NCI-H146 (cell line): Measurements from ENCODE around the gene PSMC3.
A peak's percentile ranks its signal among the peaks of the same experiment; 100 is the strongest.

Experiments used
- DNase-seq: peaks from one replicate; lab custom pipeline; 2025; lab: John Stamatoyannopoulos, UW

Gene PSMC3

GRCh38 chr11:47413908-47414684, 12.1 kb downstream of the PSMC3 start:
- no peak for DNase-seq

- DNase-seq = no peak
Measured at GRCh38 chr11:47413351-47413750, 12.9 kb downstream of the PSMC3 start.

GRCh38 chr11:47411884-47412746, 14.1 kb downstream of the PSMC3 start:
- peak; percentile 30 for DNase-seq

- no peak for DNase-seq
Measured at GRCh38 chr11:47410370-47411264, 15.6 kb downstream of the PSMC3 start.

GRCh38 chr11:47409440-47410369, 16.5 kb downstream of the PSMC3 start:
- peak; percentile 45 for DNase-seq

GRCh38 chr11:47408598-47409439, 17.4 kb downstream of the PSMC3 start:
- DNase-seq = peak; percentile 67

GRCh38 chr11:47407746-47408590, 18.3 kb downstream of the PSMC3 start, which contains the start of gene SLC39A13:
Gene SLC39A13, plus strand, starts transcription at chr11:47408590. Its CDS starts 1,505 bp downstream, at chr11:47410095.
- peak; percentile 94 for DNase-seq

GRCh38 chr11:47406896-47407745, 19.1 kb downstream of the PSMC3 start:
- DNase-seq = no peak

- DNase-seq = no peak
Measured at GRCh38 chr11:47403571-47403970, 22.7 kb downstream of the PSMC3 start.

- no peak for DNase-seq
Measured at GRCh38 chr11:47403135-47403534, 23.1 kb downstream of the PSMC3 start.

GRCh38 chr11:47400768-47401279, 25.4 kb downstream of the PSMC3 start:
- DNase-seq = peak; percentile 46

GRCh38 chr11:47399860-47400767, 26.1 kb downstream of the PSMC3 start:
- peak; percentile 38 for DNase-seq

GRCh38 chr11:47398551-47398950, 27.7 kb downstream of the PSMC3 start:
- DNase-seq = no peak

GRCh38 chr11:47398011-47398410, 28.2 kb downstream of the PSMC3 start:
- no peak for DNase-seq

GRCh38 chr11:47396049-47396320, 30.3 kb downstream of the PSMC3 start:
- DNase-seq = no peak

GRCh38 chr11:47395223-47396048, 30.8 kb downstream of the PSMC3 start:
- DNase-seq = no peak
